Motor neuron (in vitro differentiated cells): ENCODE data around the gene PLCD1. TPM values are rescaled to one million over a fixed set of nuclear protein-coding genes. Genes with fewer than 3 reads are reported as not detected.

Source experiments
- ATAC-seq, 8 experiments: fragments of 200-7000 bp; cut with Tn5 transposase; replicated peaks in 6 of 8; 2 replicates each; pipeline ENCODE4 v1.8.0; 2021; ENCODE audit warnings: mild to moderate bottlenecking in 8 of 8, moderate library complexity in 8 of 8
- H3K27ac ChIP-seq, 2 donors: fragments of 250-450 bp; sonication (Bioruptor Pico); 2 replicates each; pipeline ENCODE4 v1.9.0; 2021; ENCODE audit warnings: antibody characterized with exemption in 2 of 2, mild to moderate bottlenecking in 2 of 2, moderate library complexity in 1 of 2
- H3K4me1 ChIP-seq, 2 donors: fragments of 250-450 bp; sonication (Bioruptor Pico); replicated peaks in 1 of 2; 2 replicates each; pipeline ENCODE4 v1.6.1; 2021; ENCODE audit warnings: antibody characterized with exemption in 2 of 2, mild to moderate bottlenecking in 2 of 2, moderate library complexity in 1 of 2
- H3K4me3 ChIP-seq, 5 donors: fragments of 250-450 bp; sonication (Bioruptor Pico); 2 replicates each; pipeline ENCODE4 v1.9.0; 2021; ENCODE audit warnings: antibody characterized with exemption in 5 of 5, mild to moderate bottlenecking in 5 of 5, moderate library complexity in 4 of 5
- WGBS, 10 experiments: fragments of 450-650 bp; shearing (Covaris generic); methylation state at CpG; one replicate each; pipeline ENCODE4 v1.0.0; 2022; 5-methylcytosine and 5-hydroxymethylcytosine counted together
- in situ Hi-C, 9 experiments: fragments of 400-800 bp; cut with MboI; loops; one replicate each; pipeline ENCODE4 v1.15.0; 2021; ENCODE audit warnings: low sequenced_read_pairs in 9 of 9, low pct_unique_long_range_greater_than_20kb in 2 of 9; ENCODE audit not compliant: unreplicated experiment in 9 of 9
- total RNA-seq, 8 experiments: library from RNA; unstranded; fragments of 300-600 nt; gene quantifications; 2 replicates each; pipeline versions ENCODE4 v1.2.3 to v1.2.4, GENCODE V29; 2022

Gene PLCD1
- total RNA-seq, 8 experiments from 2014 or later: 8.8 to 61.8 (median 31.0) TPM

DNA sequence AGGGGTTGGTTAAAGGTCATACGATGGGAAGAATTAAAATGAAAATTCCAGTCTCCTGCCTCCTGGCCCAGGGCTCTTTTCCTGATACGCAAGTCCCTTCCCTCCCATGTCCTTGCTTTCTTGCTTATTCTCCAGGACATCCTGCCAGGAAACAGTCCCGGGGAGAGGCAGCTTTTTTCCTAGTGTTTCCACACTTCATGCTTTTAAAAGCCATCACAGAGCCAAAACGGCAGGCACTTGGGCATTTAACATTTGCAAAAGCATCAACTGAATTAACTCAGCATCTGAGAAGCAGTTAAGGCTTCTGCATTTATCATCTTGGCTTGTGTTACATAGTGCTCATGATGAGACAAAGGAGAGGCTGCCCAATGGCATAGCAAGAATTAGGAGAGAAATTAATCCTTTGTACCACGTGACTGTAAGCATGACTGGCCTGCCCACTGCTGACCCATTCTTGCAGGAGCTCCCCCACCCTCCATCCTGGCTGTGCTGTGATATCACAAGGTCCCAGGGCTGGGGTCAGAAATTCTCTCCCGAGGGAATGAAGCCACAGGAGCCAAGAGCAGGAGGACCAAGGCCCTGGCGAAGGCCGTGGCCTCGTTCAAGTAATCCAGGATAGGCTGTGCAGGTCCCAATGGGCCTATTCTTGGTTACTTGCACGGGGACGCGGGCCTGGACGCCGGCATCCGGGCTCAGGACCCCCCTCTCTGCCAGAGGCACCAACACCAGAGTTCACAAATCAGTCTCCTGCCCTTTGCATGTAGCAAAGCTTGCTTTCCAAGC, 60.4 kb downstream of the PLCD1 start:
- WGBS, 10 experiments: 17 to 88% (median 77%) methylated on average over 1 to 8 of the region's 15 CpGs; no CpG with 5 or more reads in 1 of the 10 experiments
- ATAC-seq: peak in 6 of 8 experiments; percentile 43 to 94 (median 80)
- Histone ChIP-seq H3K4me1 (peaks cover 0 to 5% of the 10 kb centered on the region in 2 donors), H3K4me3 (no peak overlapping the region), H3K27ac (peak overlapping the region in 1 of 2 donors; percentile 64)
- in situ Hi-C loops: loop anchor here in 1 of 9 experiments (10.0 kb wide), 1 partner anchor 114 kb away; no protein-coding TSS in a partner anchor

GRCh38 chr3:37968199-37968598, 61.2 kb downstream of the PLCD1 start:
- Histone ChIP-seq H3K27ac (no peak overlapping the region), H3K4me3 (no peak overlapping the region), H3K4me1 (peaks cover 0 to 5% of the 10 kb centered on the region in 2 donors)
- ATAC-seq: no peak
- in situ Hi-C loops: loop anchor here in 1 of 9 experiments (10.0 kb wide), 1 partner anchor 113 kb away; no protein-coding TSS in a partner anchor
- 83 to 100% (median 96%) methylated on average over 1 to 9 of the region's 9 CpGs for WGBS, 10 experiments

DNA sequence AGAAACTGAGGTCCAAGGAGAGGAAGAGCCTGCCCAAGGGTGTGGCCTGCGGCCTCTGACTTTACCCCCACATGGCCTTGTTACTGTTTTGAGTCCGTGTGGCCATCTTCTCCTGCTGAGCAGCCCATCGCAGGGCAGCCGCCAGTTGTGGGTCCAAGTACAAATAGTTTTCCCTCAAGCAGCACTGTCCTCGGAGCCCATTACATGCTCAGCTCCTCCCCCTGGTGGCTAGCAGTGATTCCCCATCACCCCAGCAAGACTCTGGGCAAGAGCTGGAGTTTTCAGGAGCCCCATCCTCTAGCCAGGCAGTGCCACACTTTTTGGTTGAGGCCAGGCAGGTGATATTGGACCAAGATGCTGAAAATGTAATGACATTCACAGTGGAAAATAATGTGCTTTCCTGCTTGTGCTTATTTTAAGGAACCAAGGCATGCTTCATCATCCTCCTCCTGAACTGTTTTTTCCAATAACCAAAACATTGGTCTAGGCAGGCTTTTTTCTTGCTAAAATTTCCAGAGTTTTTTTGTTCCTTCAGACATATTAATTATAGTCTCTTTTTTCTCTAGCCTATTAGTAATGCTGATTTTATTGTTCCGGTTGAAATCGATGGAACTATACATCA, 62.1 kb downstream of the PLCD1 start:
- in situ Hi-C loops: loop anchor here in 1 of 9 experiments (10.0 kb wide), 1 partner anchor 113 kb away; no protein-coding TSS in a partner anchor
- H3K27ac ChIP-seq: no peak overlapping the region
- no peak overlapping the region for H3K4me3 ChIP-seq
- WGBS, 10 experiments: 42 to 100% (median 93%) methylated on average over 2 to 6 of the region's 7 CpGs
- peak in 7 of 8 experiments; percentile 30 to 86 (median 67) for ATAC-seq
- peaks cover 3 to 5% of the 10 kb centered on the region in 2 donors for H3K4me1 ChIP-seq

GRCh38 chr3:37964716-37965115, 64.7 kb downstream of the PLCD1 start:
- no peak for ATAC-seq
- WGBS, 10 experiments: 33 to 100% (median 92%) methylated on average over 1 of the region's 1 CpG; no CpG with 5 or more reads in 4 of the 10 experiments
- H3K27ac ChIP-seq: no peak overlapping the region
- no peak overlapping the region for H3K4me3 ChIP-seq
- peaks cover 5 to 9% of the 10 kb centered on the region in 2 donors for H3K4me1 ChIP-seq
- in situ Hi-C loops: loop anchor here in 1 of 9 experiments (10.0 kb wide), 1 partner anchor 110 kb away; no protein-coding TSS in a partner anchor

DNA sequence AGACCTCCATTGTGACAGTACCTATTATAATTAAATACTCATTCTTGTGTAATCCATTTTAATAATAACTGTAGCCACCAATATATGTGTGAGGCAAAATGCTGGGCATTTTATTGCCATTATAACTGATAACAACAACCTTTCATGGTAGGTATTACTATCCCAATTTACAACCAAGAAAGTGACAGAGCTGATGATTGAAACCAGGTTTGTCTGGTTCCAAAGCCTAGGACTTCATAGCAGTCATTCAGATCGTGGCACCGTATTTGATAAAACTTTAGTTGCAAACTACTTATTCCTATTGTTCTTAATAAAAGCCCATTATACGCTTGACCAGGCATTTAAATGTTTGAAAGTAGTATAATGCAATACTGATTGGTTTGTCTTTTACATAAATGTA, 65.3 kb downstream of the PLCD1 start:
- WGBS, 10 experiments: 57 to 94% (median 64%) methylated on average over 2 to 3 of the region's 3 CpGs; no CpG with 5 or more reads in 3 of the 10 experiments
- no peak for ATAC-seq
- Histone ChIP-seq H3K4me1 (peaks cover 4 to 9% of the 10 kb centered on the region in 2 donors), H3K27ac (no peak overlapping the region), H3K4me3 (no peak overlapping the region)
- in situ Hi-C loops: loop anchor here in 1 of 9 experiments (10.0 kb wide), 1 partner anchor 109 kb away; no protein-coding TSS in a partner anchor

- Histone ChIP-seq H3K4me1 (peaks cover 0 to 9% of the 10 kb centered on the region in 2 donors), H3K4me3 (no peak overlapping the region), H3K27ac (no peak overlapping the region)
- 70 to 100% (median 82%) methylated on average over 1 to 3 of the region's 3 CpGs for WGBS, 10 experiments
- in situ Hi-C loops: loop anchor here in 1 of 9 experiments (10.0 kb wide), 1 partner anchor 109 kb away; no protein-coding TSS in a partner anchor
- ATAC-seq: no peak
These were observed 65.8 kb downstream of the PLCD1 start for GRCh38 chr3:37963635-37964034.

DNA sequence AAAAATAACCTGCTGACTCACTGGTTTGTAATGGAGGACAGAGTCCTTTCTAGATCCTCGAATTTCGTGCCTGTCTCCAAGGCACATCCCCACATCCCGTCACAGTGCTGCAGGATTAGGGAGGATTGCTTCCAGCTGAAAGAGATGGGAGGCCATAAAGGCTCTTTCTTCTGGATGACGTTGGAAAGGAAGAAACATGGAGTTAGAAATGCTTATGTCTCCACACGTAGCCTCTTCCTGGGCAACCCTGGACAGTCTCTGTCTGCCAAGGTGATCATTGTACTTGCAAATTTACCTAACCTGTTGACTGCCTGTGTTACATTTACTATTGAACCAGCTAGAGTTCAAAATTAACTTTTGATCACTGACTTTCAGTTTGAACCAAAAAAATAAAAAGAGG, 66.4 kb downstream of the PLCD1 start:
- peak in 2 of 8 experiments; percentile 22 to 33 for ATAC-seq
- WGBS, 10 experiments: 6 to 100% (median 69%) methylated on average over 1 to 5 of the region's 5 CpGs
- no peak overlapping the region for H3K4me3 ChIP-seq
- in situ Hi-C loops: loop anchor here in 1 of 9 experiments (10.0 kb wide), 1 partner anchor 108 kb away; no protein-coding TSS in a partner anchor
- no peak overlapping the region for H3K27ac ChIP-seq
- H3K4me1 ChIP-seq: peaks cover 0 to 9% of the 10 kb centered on the region in 2 donors

GRCh38 chr3:37961622-37962431, 67.6 kb downstream of the PLCD1 start:
- in situ Hi-C loops: loop anchor here in 1 of 9 experiments (10.0 kb wide), 1 partner anchor 107 kb away; no protein-coding TSS in a partner anchor
- no peak overlapping the region for H3K27ac ChIP-seq
- ATAC-seq: peak in 2 of 8 experiments; percentile 54 to 82
- peaks cover 0 to 9% of the 10 kb centered on the region in 2 donors for H3K4me1 ChIP-seq
- WGBS, 10 experiments: 6 to 93% (median 33%) methylated on average over 2 to 6 of the region's 6 CpGs; no CpG with 5 or more reads in 2 of the 10 experiments
- H3K4me3 ChIP-seq: no peak overlapping the region

GRCh38 chr3:37957539-37957936, 71.9 kb downstream of the PLCD1 start:
- in situ Hi-C loops: no loop called here
- 83 to 100% (median 90%) methylated on average over 1 to 5 of the region's 7 CpGs; no CpG with 5 or more reads in 5 of the 10 experiments for WGBS, 10 experiments
- Histone ChIP-seq H3K4me1 (peaks cover 0 to 7% of the 10 kb centered on the region in 2 donors), H3K27ac (no peak overlapping the region), H3K4me3 (no peak overlapping the region)
- no peak for ATAC-seq

Other genes starting within 250 kb of the PLCD1 start
- 10 to 100 TPM in 4 of 8 experiments, 1 to 10 TPM in 4; 6.6 to 31.9 (median 12.6) TPM for gene CTDSPL, start 167.8 kb downstream of the PLCD1 start, total RNA-seq
- gene VILL, start 38.9 kb downstream of the PLCD1 start, total RNA-seq: 10 to 100 TPM in 1 of 8 experiments, 1 to 10 TPM in 3, under 1 TPM in 4; 0.38 to 10.8 (median 1.6) TPM
- 1 to 10 TPM in 4 of 8 experiments, under 1 TPM in 4; 0.27 to 3.5 (median 0.81) TPM for gene DLEC1, start 9.6 kb upstream of the PLCD1 start, total RNA-seq
- 10 to 100 TPM; 11.3 to 60.3 (median 25.7) TPM for gene ACAA1, start 107.5 kb upstream of the PLCD1 start, total RNA-seq
- gene MYD88, start 109.0 kb upstream of the PLCD1 start, total RNA-seq: 10 to 100 TPM in 4 of 8 experiments, 1 to 10 TPM in 3, under 1 TPM in 1; 0.76 to 24.4 (median 9.3) TPM
- 10 to 100 TPM; 23.8 to 51.8 (median 30.9) TPM for gene OXSR1, start 135.9 kb upstream of the PLCD1 start, total RNA-seq
- gene SLC22A13, start 236.2 kb upstream of the PLCD1 start, total RNA-seq: 1 to 10 TPM in 1 of 8 experiments, under 1 TPM in 6, not detected in 1; 0.13 to 1.0 (median 0.36) TPM